GM23338 (cell line): ENCODE results near the gene GMPPA. TPM values are rescaled to one million over a fixed set of nuclear protein-coding genes. Genes with fewer than 3 reads are reported as not detected.
A peak's percentile ranks its signal among the peaks of the same experiment; 100 is the strongest.

Experiments
- ATAC-seq: fragments of 200-7000 bp; cut with Tn5 transposase; 3 replicates; pipeline ENCODE4 v1.9.1; 2020
- DNase-seq: peaks from one replicate; pipeline ENCODE4 v3.0.0-alpha.2; 2015; ENCODE audit warnings: low spot score
- H2AFZ ChIP-seq: fragments of 200-600 bp; sonication (generic); 2 replicates; pipeline ENCODE4 v1.8.0; 2016; ENCODE audit warnings: antibody characterized with exemption, mild to moderate bottlenecking, moderate library complexity
- H3F3A ChIP-seq: fragments of 200-600 bp; sonication (generic); replicated peaks from 2 replicates; pipeline ENCODE4 v1.8.0; 2017; ENCODE audit warnings: antibody characterized with exemption, mixed run types, low read depth
- H3K27ac ChIP-seq: fragments of 200-600 bp; sonication (generic); 2 replicates; pipeline ENCODE4 v1.6.1; 2016; ENCODE audit warnings: low read depth
- H3K27me3 ChIP-seq: fragments of 200-600 bp; sonication (generic); 2 replicates; pipeline ENCODE4 v1.8.0; 2016; ENCODE audit warnings: mild to moderate bottlenecking, mixed run types, moderate library complexity; ENCODE audit not compliant: insufficient read depth
- H3K36me3 ChIP-seq: fragments of 200-600 bp; sonication (generic); 2 replicates; pipeline ENCODE4 v1.8.0; 2016; ENCODE audit warnings: mild to moderate bottlenecking; ENCODE audit not compliant: insufficient read depth
- H3K4me1 ChIP-seq: fragments of 200-600 bp; sonication (generic); 2 replicates; pipeline ENCODE4 v1.8.0; 2016; ENCODE audit warnings: mild to moderate bottlenecking, moderate library complexity; ENCODE audit not compliant: insufficient read depth
- H3K4me2 ChIP-seq: fragments of 200-600 bp; sonication (generic); 2 replicates; pipeline ENCODE4 v1.7.1; 2017; ENCODE audit warnings: mixed run types
- H3K4me3 ChIP-seq: fragments of 200-600 bp; sonication (generic); 2 replicates; pipeline ENCODE4 v1.6.1; 2016; ENCODE audit warnings: mixed run types
- H3K79me2 ChIP-seq: fragments of 200-600 bp; sonication (generic); replicated peaks from 2 replicates; pipeline ENCODE4 v1.8.0; 2017; ENCODE audit warnings: mild to moderate bottlenecking; ENCODE audit not compliant: insufficient read depth
- H3K9me2 ChIP-seq: fragments of 200-600 bp; sonication (generic); 2 replicates; pipeline ENCODE4 v1.8.0; 2017; ENCODE audit not compliant: insufficient read depth
- H4K20me1 ChIP-seq: fragments of 200-600 bp; sonication (generic); replicated peaks from 2 replicates; pipeline ENCODE4 v1.8.0; 2017; ENCODE audit warnings: mild to moderate bottlenecking; ENCODE audit not compliant: insufficient read depth
- H3K27ac Mint-ChIP-seq: 2 replicates; pipeline ENCODE4 v1.8.0; 2020; ENCODE audit warnings: inconsistent platforms, mild to moderate bottlenecking, moderate library complexity, mixed read lengths
- H3K27me3 Mint-ChIP-seq: 3 replicates; pipeline ENCODE4 v1.8.0; 2022; ENCODE audit warnings: low read depth, mild to moderate bottlenecking, moderate library complexity, mixed read lengths, inconsistent platforms; ENCODE audit not compliant: insufficient read depth, poor library complexity
- H3K36me3 Mint-ChIP-seq: 3 replicates; pipeline ENCODE4 v1.8.0; 2021; ENCODE audit warnings: low read depth, mild to moderate bottlenecking, inconsistent platforms, moderate library complexity, mixed read lengths
- H3K4me1 Mint-ChIP-seq: 3 replicates; pipeline ENCODE4 v1.8.0; 2020; ENCODE audit warnings: mild to moderate bottlenecking, inconsistent platforms, mixed read lengths
- H3K4me3 Mint-ChIP-seq: 3 replicates; pipeline ENCODE4 v1.8.0; 2021; ENCODE audit warnings: moderate library complexity, mild to moderate bottlenecking, inconsistent platforms, mixed read lengths
- H3K9me3 Mint-ChIP-seq: 3 replicates; pipeline ENCODE4 v1.8.0; 2020; ENCODE audit warnings: moderate library complexity, mild to moderate bottlenecking, inconsistent platforms, mixed read lengths
- CREB1 ChIP-seq: fragments of 250-450 bp; sonication (Bioruptor Pico); IDR thresholded peaks from 2 replicates; pipeline ENCODE4 v1.5.0; 2020; ENCODE audit warnings: low read depth, mild to moderate bottlenecking, moderate library complexity
- EZH2 ChIP-seq: fragments of 200-600 bp; sonication (generic); IDR thresholded peaks from one replicate; pipeline ENCODE4 v1.8.0; 2017; ENCODE audit warnings: antibody characterized with exemption, mild to moderate bottlenecking, low read depth; ENCODE audit not compliant: unreplicated experiment
- EZH2phosphoT487 ChIP-seq: fragments of 200-600 bp; sonication (generic); IDR thresholded peaks from one replicate; pipeline ENCODE4 v1.8.1; 2018; ENCODE audit warnings: antibody characterized with exemption; ENCODE audit not compliant: unreplicated experiment
- STAT1 ChIP-seq: IDR thresholded peaks from one replicate; pipeline ENCODE4 v1.6.1; 2016; ENCODE audit warnings: antibody characterized with exemption; ENCODE audit not compliant: unreplicated experiment
- ZNF114 ChIP-seq: fragments of 250-450 bp; sonication (Bioruptor Pico); IDR thresholded peaks from 2 replicates; pipeline ENCODE4 v1.5.0; 2020; ENCODE audit warnings: mild to moderate bottlenecking, moderate library complexity
- polyA plus RNA-seq: library from polyadenylated mRNA; unstranded; fragments of >200 nt; fragmentation: Nextera tagmentation; extraction: Ambion mirVana; gene quantifications from 2 replicates; pipeline ENCODE4 v1.2.1, GENCODE V29; 2016
- total RNA-seq: library from RNA; depleted of rRNA; stranded (reverse); fragments of >200 nt; shearing (Covaris generic); gene quantifications from 2 replicates; pipeline ENCODE4 v1.2.3, GENCODE V29; 2014
- TF ChIP-seq, protein P1 (sequence below): IDR thresholded peaks from one replicate; pipeline ENCODE4 v1.6.1; 2018; ENCODE audit warnings: antibody characterized with exemption; ENCODE audit not compliant: unreplicated experiment

Gene GMPPA
- total and polyA plus RNA-seq, 2 experiments from 2014 or later = 27.0 to 33.8 TPM

DNA sequence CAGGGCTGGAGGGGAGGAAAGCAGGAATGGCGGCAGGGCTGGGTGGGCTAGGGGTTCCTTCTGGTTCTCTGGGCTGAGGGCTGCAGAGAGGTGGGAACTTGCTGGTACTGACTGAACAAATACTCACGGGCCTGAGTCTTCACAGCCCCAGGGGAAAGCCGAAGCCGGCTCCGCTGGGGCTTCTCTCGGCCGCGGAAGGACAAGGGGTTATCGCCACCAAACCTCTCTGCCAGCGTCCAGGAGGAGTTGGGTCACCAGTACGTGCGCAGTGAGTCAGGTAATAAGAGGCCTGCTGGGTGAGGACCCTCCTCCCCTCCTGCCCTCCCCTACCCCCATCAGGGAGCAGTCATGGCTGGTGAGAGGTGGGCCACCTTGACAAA lies 13.5 kb upstream of the GMPPA start:
- Mint-ChIP-seq H3K9me3 (no peaks in the 10 kb centered on the region), H3K4me1 (peaks cover 39% of the 10 kb centered on the region), H3K27me3 (peaks cover 35% of the 10 kb centered on the region), H3K4me3 (peak overlapping the region; percentile 57), H3K36me3 (peaks cover 8% of the 10 kb centered on the region; the same call in 1 of the 3 replicates), H3K27ac (no peak overlapping the region)
- TF ChIP-seq STAT1 (no peak), ZNF114 (CRISPR knock-in tag) (no peak), EZH2phosphoT487 (no peak), CREB1 (CRISPR knock-in tag) (no peak), EZH2 (peak; percentile 45)
- TF ChIP-seq, protein P1, sequence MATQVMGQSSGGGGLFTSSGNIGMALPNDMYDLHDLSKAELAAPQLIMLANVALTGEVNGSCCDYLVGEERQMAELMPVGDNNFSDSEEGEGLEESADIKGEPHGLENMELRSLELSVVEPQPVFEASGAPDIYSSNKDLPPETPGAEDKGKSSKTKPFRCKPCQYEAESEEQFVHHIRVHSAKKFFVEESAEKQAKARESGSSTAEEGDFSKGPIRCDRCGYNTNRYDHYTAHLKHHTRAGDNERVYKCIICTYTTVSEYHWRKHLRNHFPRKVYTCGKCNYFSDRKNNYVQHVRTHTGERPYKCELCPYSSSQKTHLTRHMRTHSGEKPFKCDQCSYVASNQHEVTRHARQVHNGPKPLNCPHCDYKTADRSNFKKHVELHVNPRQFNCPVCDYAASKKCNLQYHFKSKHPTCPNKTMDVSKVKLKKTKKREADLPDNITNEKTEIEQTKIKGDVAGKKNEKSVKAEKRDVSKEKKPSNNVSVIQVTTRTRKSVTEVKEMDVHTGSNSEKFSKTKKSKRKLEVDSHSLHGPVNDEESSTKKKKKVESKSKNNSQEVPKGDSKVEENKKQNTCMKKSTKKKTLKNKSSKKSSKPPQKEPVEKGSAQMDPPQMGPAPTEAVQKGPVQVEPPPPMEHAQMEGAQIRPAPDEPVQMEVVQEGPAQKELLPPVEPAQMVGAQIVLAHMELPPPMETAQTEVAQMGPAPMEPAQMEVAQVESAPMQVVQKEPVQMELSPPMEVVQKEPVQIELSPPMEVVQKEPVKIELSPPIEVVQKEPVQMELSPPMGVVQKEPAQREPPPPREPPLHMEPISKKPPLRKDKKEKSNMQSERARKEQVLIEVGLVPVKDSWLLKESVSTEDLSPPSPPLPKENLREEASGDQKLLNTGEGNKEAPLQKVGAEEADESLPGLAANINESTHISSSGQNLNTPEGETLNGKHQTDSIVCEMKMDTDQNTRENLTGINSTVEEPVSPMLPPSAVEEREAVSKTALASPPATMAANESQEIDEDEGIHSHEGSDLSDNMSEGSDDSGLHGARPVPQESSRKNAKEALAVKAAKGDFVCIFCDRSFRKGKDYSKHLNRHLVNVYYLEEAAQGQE = no peak
- H4K20me1 ChIP-seq = no peaks in the 10 kb centered on the region
- 0 out of 2 replicates have a peak, but pooled peaks cover 9% of the 10 kb centered on the region for H3F3A ChIP-seq
- peaks cover 54% of the 10 kb centered on the region for H3K27me3 ChIP-seq
- H3K36me3 ChIP-seq = no peaks in the 10 kb centered on the region
- no peak overlapping the region for H2AFZ ChIP-seq
- peak overlapping the region; percentile 88 for H3K4me2 ChIP-seq
- no peaks in the 10 kb centered on the region for H3K9me2 ChIP-seq
- no peak for DNase-seq
- peaks cover 33% of the 10 kb centered on the region for H3K4me1 ChIP-seq
- H3K27ac ChIP-seq = no peak overlapping the region
- peak overlapping the region; percentile 60 for H3K4me3 ChIP-seq
- no peak for ATAC-seq
- no peaks in the 10 kb centered on the region for H3K79me2 ChIP-seq

DNA sequence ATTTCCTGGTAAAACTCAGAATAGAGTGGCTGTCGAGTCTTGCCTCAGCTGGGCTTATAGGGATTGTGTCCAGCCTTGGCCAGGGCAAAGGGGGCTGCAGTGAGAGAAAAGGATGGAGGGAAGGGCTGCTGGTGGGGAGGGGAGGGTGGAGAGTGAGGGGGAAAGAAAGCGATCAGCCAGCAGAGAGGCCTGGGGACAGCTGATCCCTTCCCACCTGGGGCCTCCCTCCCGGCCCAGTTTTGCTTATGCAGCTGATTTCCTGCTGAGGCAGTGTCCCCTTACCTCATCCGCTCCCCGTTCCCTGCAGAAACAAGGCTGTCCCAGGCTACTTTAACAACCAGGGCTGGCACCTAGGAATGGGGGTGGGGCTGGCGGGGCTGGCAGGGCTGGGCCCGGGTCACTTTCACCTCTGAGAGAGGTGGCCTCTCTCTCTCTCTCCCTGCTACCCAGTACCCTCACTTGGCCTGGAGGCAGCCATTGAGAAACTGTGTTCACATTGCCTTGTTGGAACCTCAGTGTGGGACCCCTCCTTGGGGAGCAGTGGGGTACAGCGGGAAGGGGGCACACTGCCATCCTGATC lies 12.2 kb upstream of the GMPPA start:
- peak; percentile 35 for ATAC-seq
- peak overlapping the region; percentile 42; the same call in 1 of the 3 replicates for H3K4me3 Mint-ChIP-seq
- peak overlapping the region; percentile 72 for H3K4me2 ChIP-seq

More for the DNA sequence above, 12.2 kb upstream of the GMPPA start:
- peak overlapping the region; percentile 39; the same call in 1 of the 2 replicates for H3K4me3 ChIP-seq
- H3K36me3 ChIP-seq = no peaks in the 10 kb centered on the region
- H3K79me2 ChIP-seq = no peaks in the 10 kb centered on the region
- Mint-ChIP-seq H3K27ac (no peak overlapping the region), H3K4me1 (peaks cover 39% of the 10 kb centered on the region), H3K36me3 (peaks cover 6% of the 10 kb centered on the region; the same call in 1 of the 3 replicates), H3K27me3 (peaks cover 35% of the 10 kb centered on the region), H3K9me3 (no peaks in the 10 kb centered on the region)
- H3K27me3 ChIP-seq = peaks cover 59% of the 10 kb centered on the region
- no peak overlapping the region for H2AFZ ChIP-seq
- H3K27ac ChIP-seq = no peak overlapping the region
- H4K20me1 ChIP-seq = no peaks in the 10 kb centered on the region
- H3K9me2 ChIP-seq = no peaks in the 10 kb centered on the region
- 0 out of 2 replicates have a peak, but pooled peaks cover 9% of the 10 kb centered on the region for H3F3A ChIP-seq
- peak; percentile 80 for DNase-seq
- H3K4me1 ChIP-seq = peaks cover 33% of the 10 kb centered on the region
- TF ChIP-seq, protein P1 = no peak
- 0 out of 2 replicates have a peak, but pooled peaks have one; percentile 11 for TF ChIP-seq CREB1 (CRISPR knock-in tag)
